Measurements from ENCODE around the gene MAP1LC3C. TPM values are rescaled to one million over a fixed set of nuclear protein-coding genes. Genes with fewer than 3 reads are reported as not detected.

MAP1LC3C gene
- total RNA-seq, 2 experiments from 2014 or later = not detected

DNA sequence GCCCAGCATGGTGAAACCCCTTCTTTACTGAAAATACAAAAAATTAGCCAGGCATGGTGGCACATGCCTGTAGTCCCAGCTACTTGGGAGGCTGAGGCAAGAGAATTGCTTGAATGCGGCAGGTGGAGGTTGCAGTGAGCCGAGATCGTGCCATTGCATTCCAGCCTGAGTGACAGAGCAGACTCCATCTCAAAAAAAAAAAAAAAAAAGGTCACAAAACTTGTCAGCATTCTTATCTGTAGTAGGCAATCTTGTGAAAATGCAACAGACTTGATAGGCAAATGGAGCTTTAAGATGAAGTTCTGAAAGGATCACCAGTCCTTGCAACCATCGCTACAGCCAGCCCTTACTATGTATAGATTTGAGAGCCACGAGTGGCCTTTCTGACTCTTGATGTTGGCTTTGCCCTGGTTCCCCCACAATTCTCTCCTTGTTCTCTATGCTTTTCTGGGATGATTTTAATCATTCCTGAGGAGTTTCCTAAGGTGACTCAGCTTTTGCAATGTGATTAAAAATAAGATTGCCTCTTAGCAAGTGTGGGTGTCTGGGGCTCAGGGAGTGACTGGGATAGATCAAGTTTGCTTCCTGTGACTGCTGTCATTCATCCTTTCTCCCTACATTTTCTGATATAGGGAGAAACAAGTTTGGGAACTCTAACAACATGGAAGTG lies 7.1 kb upstream of the MAP1LC3C start:
- H3K36me3 ChIP-seq (ENCODE audit: insufficient read depth, low read length) = no peaks in the 10 kb centered on the region
- CTCF ChIA-PET (ENCODE audit: unreplicated experiment) = no interaction called here
- no peak for DNase-seq (ENCODE audit: low spot score)
- H3K79me2 ChIP-seq (ENCODE audit: insufficient read depth, low read depth, low read length) = no peaks in the 10 kb centered on the region
- intact Hi-C loops (cut with micrococcal nuclease; ENCODE audit: unreplicated experiment) = no loop called here
- H2AFZ ChIP-seq (ENCODE audit: low read length) = no peak overlapping the region
- no peak overlapping the region for H3K4me2 ChIP-seq (ENCODE audit: low read length)
- no peaks in the 10 kb centered on the region for H3K4me1 ChIP-seq (ENCODE audit: insufficient read depth, low read length, poor library complexity, severe bottlenecking)
- TF ChIP-seq EZH2phosphoT487 (IDR thresholded peaks at IDR 0.05; ENCODE audit: borderline replicate concordance, low read depth, low read length) = no peak
- TF ChIP-seq, protein P1, sequence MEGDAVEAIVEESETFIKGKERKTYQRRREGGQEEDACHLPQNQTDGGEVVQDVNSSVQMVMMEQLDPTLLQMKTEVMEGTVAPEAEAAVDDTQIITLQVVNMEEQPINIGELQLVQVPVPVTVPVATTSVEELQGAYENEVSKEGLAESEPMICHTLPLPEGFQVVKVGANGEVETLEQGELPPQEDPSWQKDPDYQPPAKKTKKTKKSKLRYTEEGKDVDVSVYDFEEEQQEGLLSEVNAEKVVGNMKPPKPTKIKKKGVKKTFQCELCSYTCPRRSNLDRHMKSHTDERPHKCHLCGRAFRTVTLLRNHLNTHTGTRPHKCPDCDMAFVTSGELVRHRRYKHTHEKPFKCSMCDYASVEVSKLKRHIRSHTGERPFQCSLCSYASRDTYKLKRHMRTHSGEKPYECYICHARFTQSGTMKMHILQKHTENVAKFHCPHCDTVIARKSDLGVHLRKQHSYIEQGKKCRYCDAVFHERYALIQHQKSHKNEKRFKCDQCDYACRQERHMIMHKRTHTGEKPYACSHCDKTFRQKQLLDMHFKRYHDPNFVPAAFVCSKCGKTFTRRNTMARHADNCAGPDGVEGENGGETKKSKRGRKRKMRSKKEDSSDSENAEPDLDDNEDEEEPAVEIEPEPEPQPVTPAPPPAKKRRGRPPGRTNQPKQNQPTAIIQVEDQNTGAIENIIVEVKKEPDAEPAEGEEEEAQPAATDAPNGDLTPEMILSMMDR (conservative IDR thresholded peaks at IDR 0.05; ENCODE audit: low read length) = no peak
- no peak overlapping the region for H3K4me3 ChIP-seq (ENCODE audit: low read depth, low read length, poor library complexity, severe bottlenecking)
- H3K27ac ChIP-seq (ENCODE audit: low read depth, low read length, poor library complexity, severe bottlenecking) = no peak overlapping the region
- no TSS peak for BruUV-seq (replicated peaks)
- POLR2A ChIA-PET = interaction anchor here (0.6 kb wide), 2 partner anchors 8 to 474 kb away, joined by 3 to 4 read pairs; partner anchors contain the start of gene KMO
- no peaks in the 10 kb centered on the region for H3K9me2 ChIP-seq (ENCODE audit: insufficient read depth, low read length)
- H4K20me1 ChIP-seq (ENCODE audit: insufficient read depth, low read length) = no peaks in the 10 kb centered on the region
- H3K9me3 ChIP-seq (ENCODE audit: low read length) = no peaks in the 10 kb centered on the region

DNA sequence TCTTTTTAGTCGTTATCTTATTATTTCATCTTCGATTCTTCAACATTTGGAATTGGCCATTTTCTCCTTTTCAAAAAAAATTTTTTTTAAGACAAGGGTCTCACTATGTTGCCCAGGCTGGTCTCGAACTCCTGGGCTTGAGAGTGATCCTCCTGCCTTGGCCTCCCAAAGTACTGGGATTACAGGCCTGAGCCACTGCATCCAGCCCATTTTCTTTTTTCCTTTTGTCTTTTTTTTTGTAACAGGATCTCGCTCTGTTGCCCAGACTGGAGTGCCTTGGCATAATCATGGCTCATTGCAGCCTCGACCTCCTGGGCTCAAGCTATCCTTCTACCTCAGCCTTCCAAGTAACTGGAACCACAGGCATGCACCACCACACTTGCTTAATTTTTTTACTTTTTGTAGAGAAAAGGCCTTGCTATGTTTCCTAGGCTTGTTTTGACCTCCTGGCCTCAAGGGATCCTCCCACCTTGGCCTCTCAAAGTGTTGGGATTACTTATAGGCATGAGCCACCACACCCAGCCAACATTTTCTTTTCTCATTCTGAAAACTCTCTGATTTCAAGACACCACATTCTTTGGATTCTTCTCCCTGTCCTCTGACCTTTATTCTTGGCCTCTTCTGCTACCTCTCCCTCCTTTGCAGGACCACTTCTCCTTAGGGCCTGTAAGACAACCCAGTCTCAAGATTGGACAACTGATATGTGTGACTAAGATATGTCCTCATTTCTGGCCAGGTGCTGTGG lies 6.0 kb upstream of the MAP1LC3C start:
- ChIA-PET POLR2A (no interaction called here), CTCF (ENCODE audit: unreplicated experiment) (no interaction called here)
- Histone ChIP-seq H3K4me1 (ENCODE audit: insufficient read depth, low read length, poor library complexity, severe bottlenecking) (no peaks in the 10 kb centered on the region), H3K27ac (ENCODE audit: low read depth, low read length, poor library complexity, severe bottlenecking) (no peak overlapping the region), H3K4me2 (ENCODE audit: low read length) (no peak overlapping the region), H2AFZ (ENCODE audit: low read length) (no peak overlapping the region), H4K20me1 (ENCODE audit: insufficient read depth, low read length) (no peaks in the 10 kb centered on the region), H3K36me3 (ENCODE audit: insufficient read depth, low read length) (no peaks in the 10 kb centered on the region), H3K4me3 (ENCODE audit: low read depth, low read length, poor library complexity, severe bottlenecking) (no peak overlapping the region), H3K9me3 (ENCODE audit: low read length) (no peaks in the 10 kb centered on the region), H3K79me2 (ENCODE audit: insufficient read depth, low read depth, low read length) (no peaks in the 10 kb centered on the region), H3K9me2 (ENCODE audit: insufficient read depth, low read length) (no peaks in the 10 kb centered on the region)
- TF ChIP-seq EZH2phosphoT487 (IDR thresholded peaks at IDR 0.05; ENCODE audit: borderline replicate concordance, low read depth, low read length) = no peak
- TF ChIP-seq, protein P1 (conservative IDR thresholded peaks at IDR 0.05; ENCODE audit: low read length) = no peak
- intact Hi-C loops (cut with micrococcal nuclease; ENCODE audit: unreplicated experiment) = no loop called here
- BruUV-seq (replicated peaks) = no TSS peak
- no peak for DNase-seq (ENCODE audit: low spot score)

DNA sequence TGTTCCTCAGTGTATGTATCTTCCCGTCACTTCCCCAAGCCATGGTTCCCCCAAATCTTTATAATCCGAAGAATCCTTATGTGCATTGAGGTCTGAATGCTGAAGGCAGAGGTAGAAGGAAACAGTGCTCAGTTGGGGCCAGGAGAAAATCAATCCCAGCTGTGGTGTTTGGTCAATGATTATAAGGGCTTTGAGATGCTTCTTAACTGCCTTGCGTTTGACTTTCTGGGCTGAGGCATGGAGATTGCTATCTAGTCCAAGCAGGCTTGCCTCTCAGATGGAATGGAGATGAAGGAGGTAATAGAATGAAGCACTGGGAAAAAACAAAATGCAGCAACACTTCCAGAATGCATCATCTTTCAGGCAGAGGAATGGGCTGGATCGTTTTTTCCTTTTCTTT lies 3.6 kb upstream of the MAP1LC3C start:
- intact Hi-C loops (cut with micrococcal nuclease; ENCODE audit: unreplicated experiment) = no loop called here
- H4K20me1 ChIP-seq (ENCODE audit: insufficient read depth, low read length) = no peaks in the 10 kb centered on the region
- H3K4me1 ChIP-seq (ENCODE audit: insufficient read depth, low read length, poor library complexity, severe bottlenecking) = no peaks in the 10 kb centered on the region
- H3K9me3 ChIP-seq (ENCODE audit: low read length) = no peaks in the 10 kb centered on the region
- H3K36me3 ChIP-seq (ENCODE audit: insufficient read depth, low read length) = no peaks in the 10 kb centered on the region
- no peak for TF ChIP-seq EZH2phosphoT487 (IDR thresholded peaks at IDR 0.05; ENCODE audit: borderline replicate concordance, low read depth, low read length)
- TF ChIP-seq, protein P1 (conservative IDR thresholded peaks at IDR 0.05; ENCODE audit: low read length) = no peak
- no TSS peak for BruUV-seq (replicated peaks)
- H3K9me2 ChIP-seq (ENCODE audit: insufficient read depth, low read length) = no peaks in the 10 kb centered on the region
- H3K4me3 ChIP-seq (ENCODE audit: low read depth, low read length, poor library complexity, severe bottlenecking) = no peak overlapping the region
- POLR2A ChIA-PET = interaction anchor here (0.7 kb wide), 1 partner anchor 1481 kb away, joined by 4 read pairs; no protein-coding TSS in a partner anchor
- CTCF ChIA-PET (ENCODE audit: unreplicated experiment) = no interaction called here
- DNase-seq (ENCODE audit: low spot score) = no peak
- H3K4me2 ChIP-seq (ENCODE audit: low read length) = no peak overlapping the region
- H2AFZ ChIP-seq (ENCODE audit: low read length) = no peak overlapping the region
- H3K79me2 ChIP-seq (ENCODE audit: insufficient read depth, low read depth, low read length) = no peaks in the 10 kb centered on the region
- H3K27ac ChIP-seq (ENCODE audit: low read depth, low read length, poor library complexity, severe bottlenecking) = no peak overlapping the region

All from OCI-LY7 (cell line).